A549 treated with CORT108297 at 1 μM for 4 hours (cell line): ENCODE results near the gene WASHC1. TPM values are rescaled to one million over a fixed set of nuclear protein-coding genes. Genes with fewer than 3 reads are reported as not detected.

Experiments
- total RNA-seq: library from RNA; stranded (reverse); fragments of 200-300 nt; extraction: Qiagen RNA extraction; gene quantifications from 5 replicates; pipeline ENCODE4 v1.2.3, GENCODE V29; 2022

Gene WASHC1, protein sequence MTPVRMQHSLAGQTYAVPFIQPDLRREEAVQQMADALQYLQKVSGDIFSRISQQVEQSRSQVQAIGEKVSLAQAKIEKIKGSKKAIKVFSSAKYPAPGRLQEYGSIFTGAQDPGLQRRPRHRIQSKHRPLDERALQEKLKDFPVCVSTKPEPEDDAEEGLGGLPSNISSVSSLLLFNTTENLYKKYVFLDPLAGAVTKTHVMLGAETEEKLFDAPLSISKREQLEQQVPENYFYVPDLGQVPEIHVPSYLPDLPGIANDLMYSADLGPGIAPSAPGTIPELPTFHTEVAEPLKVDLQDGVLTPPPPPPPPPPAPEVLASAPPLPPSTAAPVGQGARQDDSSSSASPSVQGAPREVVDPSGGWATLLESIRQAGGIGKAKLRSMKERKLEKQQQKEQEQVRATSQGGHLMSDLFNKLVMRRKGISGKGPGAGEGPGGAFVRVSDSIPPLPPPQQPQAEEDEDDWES
- 7.7 to 13.7 TPM (median 11.4 TPM) in 5 replicates for total RNA-seq

DNA sequence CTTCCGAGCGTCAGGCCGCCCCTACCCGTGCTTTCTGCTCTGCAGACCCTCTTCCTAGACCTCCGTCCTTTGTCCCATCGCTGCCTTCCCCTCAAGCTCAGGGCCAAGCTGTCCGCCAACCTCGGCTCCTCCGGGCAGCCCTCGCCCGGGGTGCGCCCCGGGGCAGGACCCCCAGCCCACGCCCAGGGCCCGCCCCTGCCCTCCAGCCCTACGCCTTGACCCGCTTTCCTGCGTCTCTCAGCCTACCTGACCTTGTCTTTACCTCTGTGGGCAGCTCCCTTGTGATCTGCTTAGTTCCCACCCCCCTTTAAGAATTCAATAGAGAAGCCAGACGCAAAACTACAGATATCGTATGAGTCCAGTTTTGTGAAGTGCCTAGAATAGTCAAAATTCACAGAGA lies at the start of gene WASHC1:
TSS of gene WASHC1 (minus strand) at position 101 of the 400 bp plus-strand sequence. CDS start 4,457 bp downstream, outside the sequence.

Other genes starting within 250 kb of the WASHC1 start
- 0.25 to 0.82 TPM (median 0.44 TPM) in 5 replicates for gene FOXD4, start 89.0 kb upstream of the WASHC1 start, total RNA-seq
- 25.2 to 29.6 TPM (median 27.0 TPM) in 5 replicates for gene ZNG1A, start 149.6 kb upstream of the WASHC1 start, total RNA-seq
- gene DOCK8, start 185.4 kb upstream of the WASHC1 start, total RNA-seq, result 0.23 to 0.76 TPM (median 0.32 TPM) in 5 replicates